COLO668 (cell line): ENCODE measurements around the gene BHLHE40.

Source experiments
- DNase-seq: peaks from one replicate; lab custom pipeline; 2025; ENCODE audit not compliant: unreplicated experiment; lab: John Stamatoyannopoulos, UW

BHLHE40 gene

GRCh38 chr3:4979428-4980228, at the start of gene BHLHE40:
BHLHE40 (plus strand) TSS chr3:4979437; CDS start chr3:4979719, 282 bp downstream.
- DNase-seq, result peak; percentile 82

GRCh38 chr3:4930501-4930900, 48.7 kb upstream of the BHLHE40 start:
- no peak for DNase-seq

GRCh38 chr3:4934050-4934449, 45.2 kb upstream of the BHLHE40 start:
- no peak for DNase-seq

- DNase-seq, result no peak
Measured at GRCh38 chr3:4935347-4935746, 43.9 kb upstream of the BHLHE40 start.

- DNase-seq, result no peak
Measured at GRCh38 chr3:4936982-4937614, 42.1 kb upstream of the BHLHE40 start.

- DNase-seq, result no peak
Measured at GRCh38 chr3:4938281-4938982, 40.8 kb upstream of the BHLHE40 start.

GRCh38 chr3:4939276-4939675, 40.0 kb upstream of the BHLHE40 start:
- DNase-seq, result no peak

- DNase-seq, result no peak
Measured at GRCh38 chr3:4940985-4941384, 38.3 kb upstream of the BHLHE40 start.

GRCh38 chr3:4943549-4943948, 35.7 kb upstream of the BHLHE40 start:
- no peak for DNase-seq

GRCh38 chr3:4945324-4945723, 33.9 kb upstream of the BHLHE40 start:
- no peak for DNase-seq

- no peak for DNase-seq
Measured at GRCh38 chr3:4947028-4947427, 32.2 kb upstream of the BHLHE40 start.

GRCh38 chr3:4948395-4948794, 30.8 kb upstream of the BHLHE40 start:
- DNase-seq, result no peak

- no peak for DNase-seq
Measured at GRCh38 chr3:4949004-4949403, 30.2 kb upstream of the BHLHE40 start.

- no peak for DNase-seq
Measured at GRCh38 chr3:4949659-4950058, 29.6 kb upstream of the BHLHE40 start.

- no peak for DNase-seq
Measured at GRCh38 chr3:4950351-4950784, 28.9 kb upstream of the BHLHE40 start.

GRCh38 chr3:4950948-4951347, 28.3 kb upstream of the BHLHE40 start:
- no peak for DNase-seq

GRCh38 chr3:4953119-4953518, 26.1 kb upstream of the BHLHE40 start:
- DNase-seq, result no peak

GRCh38 chr3:4954256-4955000, 24.8 kb upstream of the BHLHE40 start:
- no peak for DNase-seq

- no peak for DNase-seq
Measured at GRCh38 chr3:4956099-4956498, 23.1 kb upstream of the BHLHE40 start.

GRCh38 chr3:4956738-4957137, 22.5 kb upstream of the BHLHE40 start:
- no peak for DNase-seq

- DNase-seq, result no peak
Measured at GRCh38 chr3:4957978-4958377, 21.3 kb upstream of the BHLHE40 start.
